ENCODE data around the gene HMGA1. TPM values are rescaled to one million over a fixed set of nuclear protein-coding genes. Genes with fewer than 3 reads are reported as not detected.
"Not testable (repeated sequence)": the region's sequence is repeated elsewhere in the genome, so short reads cannot be mapped to it uniquely, and the experiment has no call there.

Gene HMGA1
- total RNA-seq, 1 donor from 2014 or later = 36.4 TPM

GRCh38 chr6:34238585-34239499 is 2.2 kb downstream of the HMGA1 start:
- intact Hi-C loops (cut with DNase I) = no loop called here
- DNase-seq (ENCODE audit: low spot score) = peak; percentile 31

- peak; percentile 14 for DNase-seq (ENCODE audit: low spot score)
- intact Hi-C loops (cut with DNase I) = no loop called here
These were observed 2.8 kb downstream of the HMGA1 start for GRCh38 chr6:34239500-34239825.

- intact Hi-C loops (cut with DNase I) = no loop called here
- DNase-seq (ENCODE audit: low spot score) = no peak
These were observed 3.2 kb downstream of the HMGA1 start for GRCh38 chr6:34239893-34240292.

- intact Hi-C loops (cut with DNase I) = no loop called here
- peak; percentile 49 for DNase-seq (ENCODE audit: low spot score)
These were observed 3.9 kb downstream of the HMGA1 start for GRCh38 chr6:34240329-34241248.

GRCh38 chr6:34241351-34242215 is 4.9 kb downstream of the HMGA1 start:
- peak; percentile 50 for DNase-seq (ENCODE audit: low spot score)
- intact Hi-C loops (cut with DNase I) = no loop called here

- peak; percentile 49 for DNase-seq (ENCODE audit: low spot score)
- intact Hi-C loops (cut with DNase I) = no loop called here
These were observed 5.8 kb downstream of the HMGA1 start for GRCh38 chr6:34242252-34243130.

GRCh38 chr6:34243131-34243771 is 6.6 kb downstream of the HMGA1 start:
- intact Hi-C loops (cut with DNase I) = no loop called here
- peak; percentile 38 for DNase-seq (ENCODE audit: low spot score)

- DNase-seq (ENCODE audit: low spot score) = peak; percentile 90
- intact Hi-C loops (cut with DNase I) = no loop called here
These were observed 7.5 kb downstream of the HMGA1 start for GRCh38 chr6:34243901-34244884.

GRCh38 chr6:34245032-34245760 is 8.5 kb downstream of the HMGA1 start:
- intact Hi-C loops (cut with DNase I) = loop anchor here (5.0 kb wide), 1 partner anchor 48 kb away; no protein-coding TSS in a partner anchor
- peak; percentile 22 for DNase-seq (ENCODE audit: low spot score)

GRCh38 chr6:34245761-34246140 is 9.1 kb downstream of the HMGA1 start:
- intact Hi-C loops (cut with DNase I) = loop anchor here (5.0 kb wide), 1 partner anchor 48 kb away; no protein-coding TSS in a partner anchor
- DNase-seq (ENCODE audit: low spot score) = not testable (repeated sequence)

GRCh38 chr6:34246249-34246562 is 9.5 kb downstream of the HMGA1 start:
- intact Hi-C loops (cut with DNase I) = loop anchor here (5.0 kb wide), 1 partner anchor 49 kb away; no protein-coding TSS in a partner anchor
- no peak for DNase-seq (ENCODE audit: low spot score)

GRCh38 chr6:34246563-34247391 is 10.1 kb downstream of the HMGA1 start:
- DNase-seq (ENCODE audit: low spot score) = no peak
- intact Hi-C loops (cut with DNase I) = loop anchor here (5.0 kb wide), 1 partner anchor 49 kb away; no protein-coding TSS in a partner anchor

- intact Hi-C loops (cut with DNase I) = loop anchor here (2.0 to 5.0 kb wide), 2 partner anchors 50 to 167 kb away; no protein-coding TSS in a partner anchor
- DNase-seq (ENCODE audit: low spot score) = no peak
These were observed 11.0 kb downstream of the HMGA1 start for GRCh38 chr6:34247481-34248197.

- DNase-seq (ENCODE audit: low spot score) = peak; percentile 84
- intact Hi-C loops (cut with DNase I) = loop anchor here (2.0 to 5.0 kb wide), 2 partner anchors 51 to 167 kb away; no protein-coding TSS in a partner anchor
These were observed 11.6 kb downstream of the HMGA1 start for GRCh38 chr6:34248198-34248726.

All from cardiac septum (tissue), 1 donor.